GM11168 (cell line): ENCODE data around the gene CLEC4A.
"Not testable (repeated sequence)": the region's sequence is repeated elsewhere in the genome, so short reads cannot be mapped to it uniquely, and the experiment has no call there.

Experiments used
- in situ Hi-C: fragments of 300-500 bp; cut with MboI; formaldehyde crosslinking; loops from one replicate; pipeline ENCODE4 v1.12.0; 2022; ENCODE audit warnings: low sequenced_read_pairs; ENCODE audit not compliant: unreplicated experiment

CLEC4A gene

DNA sequence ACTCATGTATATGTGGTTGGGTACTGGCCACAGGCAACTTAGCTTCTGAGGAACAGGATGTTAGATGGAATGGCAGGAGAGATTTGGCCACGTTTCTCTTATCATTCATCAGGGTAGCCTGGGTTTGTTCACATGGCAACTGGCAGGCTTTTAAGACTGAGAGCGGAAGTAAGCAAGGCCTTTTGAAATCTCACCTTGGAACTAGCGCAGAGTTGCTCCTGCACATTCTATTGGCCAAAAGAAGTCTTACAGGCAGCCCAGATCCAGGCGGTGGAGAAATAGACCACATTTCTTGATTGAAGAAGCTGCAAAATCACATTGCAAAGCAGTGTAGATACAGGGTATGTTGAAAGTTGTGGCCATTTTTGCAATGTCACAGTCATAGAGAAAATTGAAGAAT, 3.7 kb downstream of the CLEC4A start:
- in situ Hi-C loops: no loop called here

- in situ Hi-C loops: not testable (repeated sequence)
Observed at GRCh38 chr12:8133636-8134397, 10.4 kb downstream of the CLEC4A start.

DNA sequence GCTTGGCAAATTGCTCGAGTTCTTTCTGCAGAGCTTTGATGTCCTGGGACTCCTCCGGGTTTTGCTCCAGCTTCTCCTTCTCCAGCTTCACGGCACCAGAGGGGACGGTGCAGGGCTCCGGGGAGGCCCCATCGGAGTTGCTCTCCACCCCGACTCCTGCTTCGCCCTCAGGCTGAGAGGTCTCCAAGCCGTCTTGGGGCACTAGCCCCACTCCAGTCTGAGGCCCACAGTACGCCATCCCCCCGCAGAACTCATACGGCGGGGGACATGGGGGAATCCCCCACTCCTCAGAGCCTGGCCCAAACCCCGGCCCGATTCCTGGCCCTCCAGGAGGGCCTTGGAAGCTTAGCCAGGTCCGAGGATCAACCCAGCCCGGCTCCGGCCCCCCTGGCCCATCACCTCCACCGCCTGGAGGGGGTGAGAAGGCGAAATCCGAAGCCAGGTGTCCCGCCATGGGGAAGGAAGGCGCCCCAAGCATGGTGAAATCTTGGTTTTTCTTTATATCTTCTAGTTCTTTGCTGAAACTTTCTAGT, 11.0 kb downstream of the CLEC4A start:
- in situ Hi-C loops: not testable (repeated sequence)

- in situ Hi-C loops: not testable (repeated sequence)
Observed at GRCh38 chr12:8141647-8142046, 18.2 kb downstream of the CLEC4A start.

GRCh38 chr12:8143261-8143660, 19.8 kb downstream of the CLEC4A start:
- in situ Hi-C loops: no loop called here

- in situ Hi-C loops: no loop called here
Observed at GRCh38 chr12:8145754-8146441, 22.5 kb downstream of the CLEC4A start.

DNA sequence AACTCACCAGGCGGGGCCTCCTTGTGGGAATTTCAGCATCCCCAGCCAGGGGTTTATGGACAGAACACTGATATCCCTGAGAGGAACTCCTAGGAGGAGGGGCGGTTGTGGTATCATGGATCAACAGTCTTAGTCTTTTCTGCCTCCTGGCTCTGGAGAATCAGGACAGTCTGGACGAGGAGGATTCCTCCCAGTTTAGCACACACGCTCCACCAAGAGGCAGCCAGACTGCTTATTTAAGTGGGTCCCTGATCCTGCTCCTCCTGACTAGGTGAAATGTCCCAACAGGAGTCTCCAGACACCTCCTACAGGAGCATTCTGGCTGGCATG, 23.0 kb downstream of the CLEC4A start:
- in situ Hi-C loops: no loop called here

- in situ Hi-C loops: loop anchor here (5.0 kb wide), 1 partner anchor 37 kb away; no protein-coding TSS in a partner anchor
Observed at GRCh38 chr12:8154526-8154925, 31.1 kb downstream of the CLEC4A start.

DNA sequence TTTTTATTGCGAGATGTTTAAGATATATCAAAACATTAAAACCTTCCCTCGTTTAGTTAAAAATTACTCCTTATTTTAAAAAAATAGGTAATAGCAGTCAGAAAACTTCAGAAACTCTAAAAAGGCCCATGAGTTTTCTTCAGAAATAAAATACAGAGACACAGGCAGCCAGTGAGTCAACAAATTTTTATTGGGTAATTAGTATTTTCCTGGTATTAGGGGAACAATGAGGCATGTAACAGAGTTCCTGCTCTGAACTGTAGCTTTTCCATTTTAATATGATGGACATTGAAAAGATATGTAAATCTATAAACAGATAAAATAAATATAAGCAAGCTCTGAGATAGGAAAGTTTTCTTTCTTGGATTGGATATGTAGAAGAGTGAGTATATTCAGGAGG, 33.0 kb downstream of the CLEC4A start:
- in situ Hi-C loops: no loop called here

GRCh38 chr12:8156845-8157244, 33.4 kb downstream of the CLEC4A start, which contains the start of gene ZNF705A:
Gene ZNF705A, plus strand, starts transcription at chr12:8157015. Its CDS starts 15,611 bp downstream, at chr12:8172626.
- in situ Hi-C loops: no loop called here

- in situ Hi-C loops: no loop called here
Observed at GRCh38 chr12:8157484-8158198, 34.2 kb downstream of the CLEC4A start.

DNA sequence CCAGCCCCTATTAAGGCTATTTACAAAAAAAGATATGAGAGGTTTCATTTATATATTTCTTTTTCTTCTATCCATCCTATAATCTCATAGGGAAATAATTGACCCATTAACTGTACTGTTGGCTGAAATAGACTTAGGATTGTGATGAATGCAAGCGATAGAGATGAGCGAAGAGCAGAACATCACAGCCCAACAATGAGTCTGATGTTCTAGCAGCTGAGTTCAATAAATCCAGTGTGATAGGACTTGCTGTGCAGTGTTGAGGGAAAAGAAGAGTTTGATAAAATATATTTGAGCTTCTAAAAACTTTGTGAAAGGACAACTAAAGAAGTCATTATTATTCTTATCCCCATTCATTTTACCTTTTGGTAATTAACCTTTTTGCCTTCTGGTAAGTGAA, 49.5 kb downstream of the CLEC4A start:
- in situ Hi-C loops: not testable (repeated sequence)

DNA sequence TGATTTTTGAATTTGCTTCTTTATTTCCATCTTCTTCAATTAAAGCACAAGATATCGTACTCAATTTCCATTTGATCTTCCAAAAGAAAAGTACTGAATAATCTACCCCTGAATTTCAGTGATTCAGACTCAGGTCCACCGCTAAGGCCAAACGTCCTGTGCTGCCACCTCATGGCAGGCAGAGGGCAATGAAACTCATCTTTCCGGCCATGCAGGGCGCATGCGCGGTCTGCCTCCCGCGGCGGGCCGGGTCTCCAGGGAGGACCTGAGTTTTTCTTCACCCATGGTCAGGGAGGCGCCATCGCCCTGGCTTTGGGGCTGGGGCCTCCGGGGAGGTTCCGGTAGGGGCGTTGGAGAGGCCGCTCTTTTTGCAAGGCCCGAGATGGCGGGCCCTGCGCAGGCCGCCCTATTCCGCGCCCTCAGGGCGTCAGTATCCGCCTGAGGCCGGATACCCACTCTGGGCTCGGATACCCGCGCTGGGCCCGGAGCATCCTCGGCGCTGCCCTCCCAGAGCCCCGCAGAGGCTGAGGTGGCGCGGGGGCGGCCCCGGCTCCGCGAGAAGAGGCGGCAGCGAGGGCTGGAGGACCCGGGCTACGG, 56.7 kb downstream of the CLEC4A start:
- in situ Hi-C loops: not testable (repeated sequence)

DNA sequence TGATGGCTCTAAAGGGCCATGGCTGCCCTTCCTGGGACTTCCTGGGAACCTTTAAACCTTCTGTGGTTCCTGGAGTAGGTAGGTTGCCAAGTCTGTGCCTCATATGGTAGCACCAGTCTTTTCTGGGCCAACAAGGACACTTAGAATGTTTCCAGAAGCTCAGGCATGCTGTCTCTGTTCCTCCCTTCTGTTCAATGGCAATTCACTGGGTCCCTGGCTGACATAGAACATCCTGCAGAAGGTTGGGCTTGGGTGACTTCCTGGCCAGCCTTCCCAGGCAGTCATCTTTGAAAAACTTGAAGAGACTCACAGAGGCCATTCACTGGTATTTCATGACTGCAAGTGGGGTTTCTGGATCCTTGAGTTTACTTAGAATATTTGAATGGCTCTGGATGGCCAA, 57.9 kb downstream of the CLEC4A start:
- in situ Hi-C loops: not testable (repeated sequence)

- in situ Hi-C loops: not testable (repeated sequence)
Observed at GRCh38 chr12:8182923-8183322, 59.5 kb downstream of the CLEC4A start.

DNA sequence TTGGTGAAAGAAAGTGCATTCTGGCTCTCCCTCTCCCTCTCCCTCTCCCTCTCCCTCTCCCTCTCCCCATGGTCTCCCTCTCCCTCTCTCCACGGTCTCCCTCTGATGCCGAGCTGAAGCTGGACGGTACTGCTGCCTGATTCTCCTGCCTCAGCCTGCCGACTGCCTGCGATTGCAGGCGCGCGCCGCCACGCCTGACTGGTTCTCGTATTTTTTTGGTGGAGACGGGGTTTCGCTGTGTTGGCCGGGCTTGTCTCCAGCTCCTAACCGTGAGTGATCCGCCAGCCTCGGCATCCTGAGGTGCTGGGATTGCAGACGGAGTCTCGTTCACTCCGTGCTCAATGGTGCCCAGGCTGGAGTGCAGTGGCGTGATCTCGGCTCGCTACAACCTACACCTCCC, 59.9 kb downstream of the CLEC4A start:
- in situ Hi-C loops: not testable (repeated sequence)

DNA sequence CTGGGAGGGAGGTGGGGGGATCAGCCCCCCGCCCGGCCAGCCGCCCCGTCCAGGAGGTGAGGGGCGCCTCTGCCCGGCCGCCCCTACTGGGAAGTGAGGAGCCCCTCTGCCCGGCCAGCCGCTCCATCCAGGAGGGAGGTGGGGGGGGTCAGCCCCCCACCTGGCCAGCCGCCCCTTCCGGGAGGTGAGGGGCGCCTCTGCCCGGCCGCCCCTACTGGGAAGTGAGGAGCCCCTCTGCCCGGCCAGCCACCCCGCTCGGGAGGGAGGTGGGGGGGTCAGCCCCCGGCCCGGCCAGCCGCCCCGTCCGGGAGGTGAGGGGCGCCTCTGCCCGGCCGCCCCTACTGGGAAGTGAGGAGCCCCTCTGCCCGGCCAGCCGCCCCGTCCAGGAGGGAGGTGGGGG, 60.8 kb downstream of the CLEC4A start:
- in situ Hi-C loops: not testable (repeated sequence)

GRCh38 chr12:8188088-8188487, 64.7 kb downstream of the CLEC4A start:
- in situ Hi-C loops: not testable (repeated sequence)
